ENCODE data around the gene CLDN24.

DNA sequence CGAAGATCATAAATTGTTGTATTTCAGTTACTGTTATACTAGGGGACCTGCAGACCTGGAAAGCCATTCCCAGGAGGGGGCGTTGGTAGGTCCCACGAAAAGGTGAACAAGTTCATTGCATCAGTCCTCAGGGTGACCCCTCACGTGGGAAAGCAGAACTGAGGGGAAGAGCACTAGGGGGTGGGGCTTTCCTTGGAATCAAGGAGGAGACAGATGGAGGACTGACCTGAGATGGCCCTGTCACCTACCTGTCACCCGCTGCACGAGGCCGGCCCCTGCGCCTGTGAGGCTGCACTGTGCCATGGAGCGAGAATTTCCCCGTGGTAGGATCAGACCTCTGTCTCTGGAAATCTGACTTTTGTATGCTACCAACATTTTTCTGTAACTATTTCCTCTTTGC is 41.8 kb upstream of the CLDN24 start:
- TF ChIP-seq, protein P1, sequence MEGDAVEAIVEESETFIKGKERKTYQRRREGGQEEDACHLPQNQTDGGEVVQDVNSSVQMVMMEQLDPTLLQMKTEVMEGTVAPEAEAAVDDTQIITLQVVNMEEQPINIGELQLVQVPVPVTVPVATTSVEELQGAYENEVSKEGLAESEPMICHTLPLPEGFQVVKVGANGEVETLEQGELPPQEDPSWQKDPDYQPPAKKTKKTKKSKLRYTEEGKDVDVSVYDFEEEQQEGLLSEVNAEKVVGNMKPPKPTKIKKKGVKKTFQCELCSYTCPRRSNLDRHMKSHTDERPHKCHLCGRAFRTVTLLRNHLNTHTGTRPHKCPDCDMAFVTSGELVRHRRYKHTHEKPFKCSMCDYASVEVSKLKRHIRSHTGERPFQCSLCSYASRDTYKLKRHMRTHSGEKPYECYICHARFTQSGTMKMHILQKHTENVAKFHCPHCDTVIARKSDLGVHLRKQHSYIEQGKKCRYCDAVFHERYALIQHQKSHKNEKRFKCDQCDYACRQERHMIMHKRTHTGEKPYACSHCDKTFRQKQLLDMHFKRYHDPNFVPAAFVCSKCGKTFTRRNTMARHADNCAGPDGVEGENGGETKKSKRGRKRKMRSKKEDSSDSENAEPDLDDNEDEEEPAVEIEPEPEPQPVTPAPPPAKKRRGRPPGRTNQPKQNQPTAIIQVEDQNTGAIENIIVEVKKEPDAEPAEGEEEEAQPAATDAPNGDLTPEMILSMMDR (conservative IDR thresholded peaks at IDR 0.05 in 1 of 2, IDR thresholded peaks at IDR 0.05 in 1 of 2; ENCODE audit: low read depth in 1 of 2, low read length in 2 of 2), result no peak
- no peak for TF ChIP-seq EZH2 (IDR thresholded peaks at IDR 0.05; ENCODE audit: low read length, missing control alignments)
